Stomach (tissue), 4 donors: ENCODE measurements around the gene ERN1.

ENCODE experiments used
- CTCF ChIP-seq, 7 experiments: fragments of 450-650 bp in 4 of 7; fragments of 200-600 bp in 3 of 7; sonication (generic) in 3 of 7; IDR thresholded peaks; one replicate each; pipeline ENCODE4 v1.5.1; 2016 to 2019; ENCODE audit warnings: antibody characterized with exemption in 7 of 7, control low read depth in 2 of 7, mild to moderate bottlenecking in 1 of 7
- POLR2A ChIP-seq, 4 donors: fragments of 450-650 bp; IDR thresholded peaks; one replicate each; pipeline ENCODE4 v1.6.1; 2016; ENCODE audit warnings: antibody characterized with exemption in 4 of 4, control low read depth in 2 of 4, mild to moderate bottlenecking in 1 of 4, moderate library complexity in 1 of 4
- POLR2AphosphoS5 ChIP-seq, 3 donors: sonication (generic); formaldehyde crosslinking; IDR thresholded peaks; one replicate each; pipeline ENCODE4 v1.6.1; 2016; ENCODE audit warnings: antibody characterized with exemption in 3 of 3

- no peak for TF ChIP-seq CTCF (IDR thresholded peaks at IDR 0.05)
- TF ChIP-seq POLR2AphosphoS5 (IDR thresholded peaks at IDR 0.05): no peak
- no peak for TF ChIP-seq POLR2A (IDR thresholded peaks at IDR 0.05)
Observed at GRCh38 chr17:64071111-64071510, 58.8 kb downstream of the ERN1 start.
